A549 (cell line): Measurements from ENCODE around the gene PLCL1.

Source experiments
- BHLHE40 ChIP-seq: IDR thresholded peaks from 2 replicates; pipeline ENCODE4 v1.6.1; 2012; ENCODE audit warnings: low read depth, low read length, inconsistent platforms
- CTCF ChIP-seq: fragments of >200 bp; sonication (Bioruptor Twin); formaldehyde crosslinking; IDR thresholded peaks from 3 replicates; pipeline ENCODE4 v1.5.1; 2016
- FOSL2 ChIP-seq, 2 experiments: fragments of 450-650 bp in 1 of 2; fragments of >200 bp in 1 of 2; sonication (Bioruptor Twin) in 1 of 2; formaldehyde crosslinking; IDR thresholded peaks; 2 replicates each; pipeline versions ENCODE4 v1.5.0 to v1.6.1; 2016 to 2020; ENCODE audit warnings: mild to moderate bottlenecking in 1 of 2, moderate library complexity in 1 of 2
- MAX ChIP-seq: IDR thresholded peaks from 2 replicates; pipeline ENCODE4 v1.6.1; 2012

- TF ChIP-seq CTCF (no peak), BHLHE40 (no peak), FOSL2 (IDR thresholded peaks at IDR 0.05) (no peak), FOSL2 (CRISPR knock-in tag; IDR thresholded peaks at IDR 0.05) (no peak), MAX (no peak)
These were observed 128.0 kb downstream of the PLCL1 start for GRCh38 chr2:197932374-197932773.
